GM12864 (cell line): ENCODE data around the gene SP4.
A peak's percentile ranks its signal among the peaks of the same experiment; 100 is the strongest.

ENCODE experiments used
- DNase-seq: peaks from one replicate; pipeline ENCODE4 v3.0.0-alpha.2; 2011; ENCODE audit warnings: low read depth
- H3K4me3 ChIP-seq: 2 replicates; pipeline ENCODE4 v1.5.1; 2011; ENCODE audit warnings: mild to moderate bottlenecking, low read depth, low read length, control low read depth
- CTCF ChIP-seq: IDR thresholded peaks from 2 replicates; pipeline ENCODE4 v1.5.1; 2011; ENCODE audit warnings: low read depth, mild to moderate bottlenecking, moderate library complexity, low read length, control low read depth, inconsistent platforms; ENCODE audit errors: missing control alignments

Gene SP4

DNA sequence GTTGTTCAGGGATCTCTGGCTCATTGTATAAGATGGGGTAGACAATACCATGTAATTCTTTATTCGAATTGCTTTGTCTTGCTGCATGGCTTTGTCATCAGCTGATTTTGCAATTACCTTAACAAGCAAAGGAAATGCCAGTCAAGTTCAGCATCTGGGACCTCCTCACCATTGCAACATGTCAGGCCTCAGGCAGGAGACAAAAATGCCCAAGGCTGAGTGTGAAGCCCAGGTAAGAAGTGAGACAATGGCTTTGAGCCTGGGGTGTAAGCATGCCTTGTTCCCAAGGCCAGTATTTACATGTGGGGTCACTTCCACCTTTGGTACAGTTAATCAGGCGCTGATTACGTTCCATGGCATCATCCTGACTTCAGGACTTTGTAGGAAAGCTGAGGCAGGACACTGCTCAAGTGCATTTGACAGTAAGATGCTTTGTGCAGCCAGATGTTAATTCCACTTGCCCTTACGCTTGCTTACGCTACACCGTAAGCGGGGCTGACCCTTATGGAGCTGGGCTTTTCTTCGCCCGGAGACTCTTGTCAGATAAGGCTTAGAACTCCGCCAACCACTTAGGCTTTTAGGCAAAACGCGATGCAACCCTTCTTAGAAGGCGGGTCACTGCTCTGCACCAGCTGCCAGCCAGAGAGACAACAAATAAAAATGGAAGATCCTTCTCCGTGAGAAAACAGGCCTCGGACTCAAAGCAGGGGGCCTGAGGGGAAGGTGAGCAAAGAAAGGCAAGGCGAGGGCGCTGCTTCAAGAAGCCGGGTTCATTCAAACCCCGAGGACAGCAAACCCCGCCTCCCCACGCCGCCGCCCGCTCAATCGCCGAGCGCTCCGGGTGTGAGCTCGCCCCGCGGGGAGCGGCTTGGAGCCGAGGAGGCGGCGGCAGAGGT lies 1.3 kb upstream of the SP4 start:
- peak overlapping the region; percentile 50 for H3K4me3 ChIP-seq
- peak; percentile 12 for DNase-seq
- no peak for TF ChIP-seq CTCF

DNA sequence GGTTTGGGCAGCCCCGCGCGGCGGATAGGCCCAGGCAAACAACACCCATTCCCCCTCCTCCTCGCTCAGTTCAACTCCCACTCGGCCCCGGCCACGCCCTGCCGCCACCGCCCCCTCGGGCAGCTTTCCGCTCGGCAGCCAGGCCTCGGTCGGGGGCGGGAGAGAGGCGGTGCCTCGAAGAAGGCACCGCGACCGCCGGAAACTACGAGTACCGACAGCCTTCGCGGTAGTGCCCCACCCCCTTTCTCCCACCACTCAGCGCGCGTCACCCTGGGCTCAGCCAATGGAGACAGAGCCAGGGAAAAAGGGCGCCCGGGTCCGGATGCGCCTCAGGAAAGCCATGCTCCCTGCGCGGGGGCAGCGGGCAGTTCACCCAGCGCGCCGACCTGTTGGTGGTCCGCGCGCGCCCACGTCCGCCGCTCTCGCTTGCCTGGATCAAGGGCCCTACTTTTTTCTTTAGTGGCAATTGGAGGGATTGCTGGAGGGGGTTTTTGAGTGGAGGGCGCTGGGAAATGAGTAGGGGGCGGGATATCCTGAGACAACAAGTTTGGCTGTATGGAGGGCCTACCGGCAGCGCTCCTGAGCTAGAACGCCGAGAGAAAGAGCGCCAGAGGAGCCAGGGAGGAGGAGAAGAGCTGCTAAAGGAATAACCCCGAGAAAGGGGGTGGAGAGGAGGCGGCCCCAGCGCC lies 557 bp upstream of the SP4 start:
- no peak for TF ChIP-seq CTCF
- peak overlapping the region; percentile 95 for H3K4me3 ChIP-seq
- peak; percentile 94 for DNase-seq

DNA sequence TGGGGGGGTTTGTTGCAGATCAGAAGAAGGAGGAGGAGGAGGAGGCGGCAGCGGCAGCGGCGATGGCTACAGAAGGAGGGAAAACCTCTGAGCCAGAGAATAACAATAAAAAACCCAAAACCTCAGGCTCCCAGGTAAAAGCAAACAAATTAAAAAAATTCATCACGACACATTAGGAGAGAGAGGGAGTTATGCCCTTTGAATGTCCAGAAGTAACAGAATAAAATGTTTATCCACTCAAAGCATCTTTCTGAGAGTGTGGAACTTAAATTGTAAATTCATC lies 717 bp downstream of the SP4 start:
- no peak for TF ChIP-seq CTCF

GRCh38 chr7:21429021-21429420 lies 1.1 kb downstream of the SP4 start:
- no peak for TF ChIP-seq CTCF
- H3K4me3 ChIP-seq = peak overlapping the region; percentile 81; the same call in 1 of the 2 replicates
- DNase-seq = no peak

More for the DNA sequence above, 717 bp downstream of the SP4 start:
- H3K4me3 ChIP-seq = peak overlapping the region; percentile 81
- DNase-seq = no peak

DNA sequence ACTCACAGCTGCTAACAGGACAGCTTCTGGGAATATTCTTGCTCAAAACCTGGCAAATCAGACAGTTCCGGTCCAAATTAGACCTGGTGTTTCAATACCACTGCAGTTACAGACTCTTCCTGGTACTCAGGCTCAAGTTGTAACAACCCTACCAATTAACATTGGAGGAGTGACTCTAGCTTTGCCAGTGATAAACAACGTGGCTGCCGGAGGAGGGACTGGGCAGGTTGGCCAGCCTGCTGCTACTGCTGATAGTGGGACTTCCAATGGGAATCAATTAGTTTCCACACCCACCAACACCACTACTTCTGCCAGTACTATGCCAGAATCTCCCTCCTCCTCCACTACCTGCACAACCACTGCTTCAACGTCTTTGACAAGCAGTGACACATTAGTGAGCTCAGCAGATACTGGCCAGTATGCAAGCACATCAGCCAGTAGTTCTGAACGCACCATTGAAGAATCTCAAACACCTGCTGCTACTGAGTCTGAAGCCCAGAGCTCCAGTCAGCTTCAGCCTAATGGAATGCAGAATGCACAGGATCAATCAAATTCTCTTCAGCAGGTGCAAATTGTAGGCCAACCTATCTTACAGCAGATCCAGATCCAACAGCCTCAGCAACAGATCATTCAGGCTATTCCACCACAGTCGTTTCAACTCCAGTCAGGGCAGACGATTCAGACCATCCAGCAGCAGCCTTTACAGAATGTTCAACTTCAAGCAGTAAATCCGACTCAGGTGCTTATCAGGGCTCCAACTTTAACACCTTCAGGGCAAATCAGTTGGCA lies 2.1 kb downstream of the SP4 start:
- H3K4me3 ChIP-seq = no peak overlapping the region; the same call in 1 of the 2 replicates
- no peak for TF ChIP-seq CTCF
- no peak for DNase-seq

DNA sequence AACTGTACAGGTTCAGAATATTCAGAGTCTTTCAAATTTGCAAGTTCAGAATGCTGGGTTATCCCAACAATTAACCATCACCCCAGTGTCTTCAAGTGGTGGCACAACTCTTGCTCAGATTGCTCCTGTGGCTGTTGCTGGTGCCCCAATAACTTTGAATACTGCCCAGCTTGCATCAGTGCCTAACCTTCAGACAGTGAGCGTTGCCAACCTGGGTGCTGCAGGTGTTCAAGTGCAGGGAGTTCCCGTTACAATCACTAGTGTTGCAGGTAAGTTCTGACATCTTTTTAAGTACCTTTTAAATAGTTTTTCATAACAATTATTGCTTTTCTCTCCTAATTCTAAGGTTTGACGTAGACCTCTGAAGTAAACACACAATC lies 2.7 kb downstream of the SP4 start:
- peak overlapping the region; percentile 20 for H3K4me3 ChIP-seq
- no peak for DNase-seq

More for the DNA sequence above, 2.7 kb downstream of the SP4 start:
- TF ChIP-seq CTCF = no peak
